GM23338 (cell line): Measurements from ENCODE around the gene CCDC188. TPM values are rescaled to one million over a fixed set of nuclear protein-coding genes. Genes with fewer than 3 reads are reported as not detected.

Experiments used
- ATAC-seq: fragments of 200-7000 bp; cut with Tn5 transposase; 3 replicates; pipeline ENCODE4 v1.9.1; 2020
- DNase-seq: peaks from one replicate; pipeline ENCODE4 v3.0.0-alpha.2; 2015; ENCODE audit warnings: low spot score
- H2AFZ ChIP-seq: fragments of 200-600 bp; sonication (generic); 2 replicates; pipeline ENCODE4 v1.8.0; 2016; ENCODE audit warnings: antibody characterized with exemption, mild to moderate bottlenecking, moderate library complexity
- H3F3A ChIP-seq: fragments of 200-600 bp; sonication (generic); replicated peaks from 2 replicates; pipeline ENCODE4 v1.8.0; 2017; ENCODE audit warnings: antibody characterized with exemption, mixed run types, low read depth
- H3K27ac ChIP-seq: fragments of 200-600 bp; sonication (generic); 2 replicates; pipeline ENCODE4 v1.6.1; 2016; ENCODE audit warnings: low read depth
- H3K27me3 ChIP-seq: fragments of 200-600 bp; sonication (generic); 2 replicates; pipeline ENCODE4 v1.8.0; 2016; ENCODE audit warnings: mild to moderate bottlenecking, mixed run types, moderate library complexity; ENCODE audit not compliant: insufficient read depth
- H3K36me3 ChIP-seq: fragments of 200-600 bp; sonication (generic); 2 replicates; pipeline ENCODE4 v1.8.0; 2016; ENCODE audit warnings: mild to moderate bottlenecking; ENCODE audit not compliant: insufficient read depth
- H3K4me1 ChIP-seq: fragments of 200-600 bp; sonication (generic); 2 replicates; pipeline ENCODE4 v1.8.0; 2016; ENCODE audit warnings: mild to moderate bottlenecking, moderate library complexity; ENCODE audit not compliant: insufficient read depth
- H3K4me2 ChIP-seq: fragments of 200-600 bp; sonication (generic); 2 replicates; pipeline ENCODE4 v1.7.1; 2017; ENCODE audit warnings: mixed run types
- H3K4me3 ChIP-seq: fragments of 200-600 bp; sonication (generic); 2 replicates; pipeline ENCODE4 v1.6.1; 2016; ENCODE audit warnings: mixed run types
- H3K79me2 ChIP-seq: fragments of 200-600 bp; sonication (generic); replicated peaks from 2 replicates; pipeline ENCODE4 v1.8.0; 2017; ENCODE audit warnings: mild to moderate bottlenecking; ENCODE audit not compliant: insufficient read depth
- H3K9me2 ChIP-seq: fragments of 200-600 bp; sonication (generic); 2 replicates; pipeline ENCODE4 v1.8.0; 2017; ENCODE audit not compliant: insufficient read depth
- H4K20me1 ChIP-seq: fragments of 200-600 bp; sonication (generic); replicated peaks from 2 replicates; pipeline ENCODE4 v1.8.0; 2017; ENCODE audit warnings: mild to moderate bottlenecking; ENCODE audit not compliant: insufficient read depth
- H3K27ac Mint-ChIP-seq: 2 replicates; pipeline ENCODE4 v1.8.0; 2020; ENCODE audit warnings: inconsistent platforms, mild to moderate bottlenecking, moderate library complexity, mixed read lengths
- H3K27me3 Mint-ChIP-seq: 3 replicates; pipeline ENCODE4 v1.8.0; 2022; ENCODE audit warnings: low read depth, mild to moderate bottlenecking, moderate library complexity, mixed read lengths, inconsistent platforms; ENCODE audit not compliant: insufficient read depth, poor library complexity
- H3K36me3 Mint-ChIP-seq: 3 replicates; pipeline ENCODE4 v1.8.0; 2021; ENCODE audit warnings: low read depth, mild to moderate bottlenecking, inconsistent platforms, moderate library complexity, mixed read lengths
- H3K4me1 Mint-ChIP-seq: 3 replicates; pipeline ENCODE4 v1.8.0; 2020; ENCODE audit warnings: mild to moderate bottlenecking, inconsistent platforms, mixed read lengths
- H3K4me3 Mint-ChIP-seq: 3 replicates; pipeline ENCODE4 v1.8.0; 2021; ENCODE audit warnings: moderate library complexity, mild to moderate bottlenecking, inconsistent platforms, mixed read lengths
- H3K9me3 Mint-ChIP-seq: 3 replicates; pipeline ENCODE4 v1.8.0; 2020; ENCODE audit warnings: moderate library complexity, mild to moderate bottlenecking, inconsistent platforms, mixed read lengths
- CREB1 ChIP-seq: fragments of 250-450 bp; sonication (Bioruptor Pico); IDR thresholded peaks from 2 replicates; pipeline ENCODE4 v1.5.0; 2020; ENCODE audit warnings: low read depth, mild to moderate bottlenecking, moderate library complexity
- CTCF ChIP-seq, 2 experiments: fragments of 200-600 bp in 1 of 2; sonication (generic) in 1 of 2; conservative IDR thresholded peaks; 2 replicates each; pipeline versions ENCODE4 v1.5.1 to v1.6.1; 2016 to 2017; ENCODE audit warnings: antibody characterized with exemption in 2 of 2, low read depth in 2 of 2, mild to moderate bottlenecking in 2 of 2, moderate library complexity in 1 of 2
- ETS1 ChIP-seq: IDR thresholded peaks from 2 replicates; pipeline ENCODE4 v1.6.1; 2016; ENCODE audit warnings: antibody characterized with exemption
- EZH2 ChIP-seq: fragments of 200-600 bp; sonication (generic); IDR thresholded peaks from one replicate; pipeline ENCODE4 v1.8.0; 2017; ENCODE audit warnings: antibody characterized with exemption, mild to moderate bottlenecking, low read depth; ENCODE audit not compliant: unreplicated experiment
- EZH2phosphoT487 ChIP-seq: fragments of 200-600 bp; sonication (generic); IDR thresholded peaks from one replicate; pipeline ENCODE4 v1.8.1; 2018; ENCODE audit warnings: antibody characterized with exemption; ENCODE audit not compliant: unreplicated experiment
- JUNB ChIP-seq: IDR thresholded peaks from one replicate; pipeline ENCODE4 v1.6.1; 2016; ENCODE audit warnings: antibody characterized with exemption; ENCODE audit not compliant: unreplicated experiment
- NANOG ChIP-seq: IDR thresholded peaks from 2 replicates; pipeline ENCODE4 v1.6.1; 2016; ENCODE audit warnings: antibody characterized with exemption, borderline replicate concordance
- POLR2AphosphoS5 ChIP-seq: IDR thresholded peaks from 2 replicates; pipeline ENCODE4 v1.6.1; 2016; ENCODE audit warnings: antibody characterized with exemption, low read depth
- STAT1 ChIP-seq: IDR thresholded peaks from one replicate; pipeline ENCODE4 v1.6.1; 2016; ENCODE audit warnings: antibody characterized with exemption; ENCODE audit not compliant: unreplicated experiment
- ZNF114 ChIP-seq: fragments of 250-450 bp; sonication (Bioruptor Pico); IDR thresholded peaks from 2 replicates; pipeline ENCODE4 v1.5.0; 2020; ENCODE audit warnings: mild to moderate bottlenecking, moderate library complexity
- ZNF331 ChIP-seq: fragments of 250-450 bp; sonication (Bioruptor Pico); IDR thresholded peaks from 2 replicates; pipeline ENCODE4 v1.5.0; 2020; ENCODE audit warnings: low read depth, mild to moderate bottlenecking, moderate library complexity
- ZNF462 ChIP-seq: fragments of 250-450 bp; sonication (Bioruptor Pico); IDR thresholded peaks from 2 replicates; pipeline ENCODE4 v1.5.0; 2020; ENCODE audit warnings: mild to moderate bottlenecking, moderate library complexity
- polyA plus RNA-seq: library from polyadenylated mRNA; unstranded; fragments of >200 nt; fragmentation: Nextera tagmentation; extraction: Ambion mirVana; gene quantifications from 2 replicates; pipeline ENCODE4 v1.2.1, GENCODE V29; 2016
- total RNA-seq: library from RNA; depleted of rRNA; stranded (reverse); fragments of >200 nt; shearing (Covaris generic); gene quantifications from 2 replicates; pipeline ENCODE4 v1.2.3, GENCODE V29; 2014
- TF ChIP-seq, protein P1 (sequence below): IDR thresholded peaks from one replicate; pipeline ENCODE4 v1.6.1; 2018; ENCODE audit warnings: antibody characterized with exemption; ENCODE audit not compliant: unreplicated experiment

The CCDC188 gene
- total and polyA plus RNA-seq, 2 experiments from 2014 or later, result not detected

GRCh38 chr22:20199906-20200305, 49.1 kb upstream of the CCDC188 start:
- ATAC-seq, result no peak
- TF ChIP-seq STAT1, result no peak
- TF ChIP-seq ZNF462 (CRISPR knock-in tag), result no peak
- TF ChIP-seq ZNF114 (CRISPR knock-in tag), result no peak
- no peak for TF ChIP-seq CTCF (conservative IDR thresholded peaks at IDR 0.05; ENCODE audit: low read depth in 2 of 2)
- no peak for TF ChIP-seq ETS1
- no peak for TF ChIP-seq CREB1 (CRISPR knock-in tag)
- no peak for TF ChIP-seq NANOG
- TF ChIP-seq EZH2, result no peak
- TF ChIP-seq ZNF331 (CRISPR knock-in tag), result no peak
- TF ChIP-seq, protein P1, sequence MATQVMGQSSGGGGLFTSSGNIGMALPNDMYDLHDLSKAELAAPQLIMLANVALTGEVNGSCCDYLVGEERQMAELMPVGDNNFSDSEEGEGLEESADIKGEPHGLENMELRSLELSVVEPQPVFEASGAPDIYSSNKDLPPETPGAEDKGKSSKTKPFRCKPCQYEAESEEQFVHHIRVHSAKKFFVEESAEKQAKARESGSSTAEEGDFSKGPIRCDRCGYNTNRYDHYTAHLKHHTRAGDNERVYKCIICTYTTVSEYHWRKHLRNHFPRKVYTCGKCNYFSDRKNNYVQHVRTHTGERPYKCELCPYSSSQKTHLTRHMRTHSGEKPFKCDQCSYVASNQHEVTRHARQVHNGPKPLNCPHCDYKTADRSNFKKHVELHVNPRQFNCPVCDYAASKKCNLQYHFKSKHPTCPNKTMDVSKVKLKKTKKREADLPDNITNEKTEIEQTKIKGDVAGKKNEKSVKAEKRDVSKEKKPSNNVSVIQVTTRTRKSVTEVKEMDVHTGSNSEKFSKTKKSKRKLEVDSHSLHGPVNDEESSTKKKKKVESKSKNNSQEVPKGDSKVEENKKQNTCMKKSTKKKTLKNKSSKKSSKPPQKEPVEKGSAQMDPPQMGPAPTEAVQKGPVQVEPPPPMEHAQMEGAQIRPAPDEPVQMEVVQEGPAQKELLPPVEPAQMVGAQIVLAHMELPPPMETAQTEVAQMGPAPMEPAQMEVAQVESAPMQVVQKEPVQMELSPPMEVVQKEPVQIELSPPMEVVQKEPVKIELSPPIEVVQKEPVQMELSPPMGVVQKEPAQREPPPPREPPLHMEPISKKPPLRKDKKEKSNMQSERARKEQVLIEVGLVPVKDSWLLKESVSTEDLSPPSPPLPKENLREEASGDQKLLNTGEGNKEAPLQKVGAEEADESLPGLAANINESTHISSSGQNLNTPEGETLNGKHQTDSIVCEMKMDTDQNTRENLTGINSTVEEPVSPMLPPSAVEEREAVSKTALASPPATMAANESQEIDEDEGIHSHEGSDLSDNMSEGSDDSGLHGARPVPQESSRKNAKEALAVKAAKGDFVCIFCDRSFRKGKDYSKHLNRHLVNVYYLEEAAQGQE, result no peak
- TF ChIP-seq EZH2phosphoT487, result no peak
- TF ChIP-seq POLR2AphosphoS5, result no peak
- TF ChIP-seq JUNB, result no peak
- H3K4me1 ChIP-seq, result peaks cover 7% of the 10 kb centered on the region
- Mint-ChIP-seq H3K9me3 (no peaks in the 10 kb centered on the region), H3K36me3 (no peaks in the 10 kb centered on the region), H3K27me3 (peaks cover 6% of the 10 kb centered on the region), H3K4me1 (peaks cover 20% of the 10 kb centered on the region), H3K4me3 (no peak overlapping the region), H3K27ac (no peak overlapping the region)
- no peaks in the 10 kb centered on the region for H3F3A ChIP-seq
- H3K4me2 ChIP-seq, result no peak overlapping the region
- no peaks in the 10 kb centered on the region for H3K9me2 ChIP-seq
- H3K4me3 ChIP-seq, result no peak overlapping the region
- no peaks in the 10 kb centered on the region for H3K79me2 ChIP-seq
- no peak overlapping the region for H3K27ac ChIP-seq
- H2AFZ ChIP-seq, result no peak overlapping the region
- H4K20me1 ChIP-seq, result no peaks in the 10 kb centered on the region
- no peak for DNase-seq
- H3K27me3 ChIP-seq, result no peaks in the 10 kb centered on the region
- H3K36me3 ChIP-seq, result no peaks in the 10 kb centered on the region
